Suprapubic skin (tissue), 4 donors: ENCODE results near the gene TENT4A.

Source experiments
- CTCF ChIP-seq, 2 donors: fragments of 200-600 bp in 1 of 2; fragments of 450-650 bp in 1 of 2; sonication (generic) in 1 of 2; IDR thresholded peaks; one replicate each; pipeline ENCODE4 v1.5.1; 2016 to 2019; ENCODE audit warnings: antibody characterized with exemption in 2 of 2, mild to moderate bottlenecking in 1 of 2, moderate library complexity in 1 of 2
- POLR2A ChIP-seq, 2 donors: fragments of 450-650 bp; IDR thresholded peaks; one replicate each; pipeline ENCODE4 v1.6.1; 2017; ENCODE audit warnings: antibody characterized with exemption in 2 of 2, mild to moderate bottlenecking in 2 of 2, moderate library complexity in 2 of 2
- POLR2AphosphoS5 ChIP-seq, 3 donors: sonication (generic); formaldehyde crosslinking; IDR thresholded peaks; one replicate each; pipeline ENCODE4 v1.6.1; 2017; ENCODE audit warnings: antibody characterized with exemption in 3 of 3

- TF ChIP-seq CTCF (IDR thresholded peaks at IDR 0.05) (no peak), POLR2AphosphoS5 (IDR thresholded peaks at IDR 0.05) (no peak), POLR2A (IDR thresholded peaks at IDR 0.05) (no peak)
These were observed 55.5 kb downstream of the TENT4A start for GRCh38 chr5:6768590-6769230.
